Hepatocyte (in vitro differentiated cells): ENCODE measurements around the gene HES5. TPM values are rescaled to one million over a fixed set of nuclear protein-coding genes. Genes with fewer than 3 reads are reported as not detected.
A peak's percentile ranks its signal among the peaks of the same experiment; 100 is the strongest.

Experiments
- DNase-seq: peaks from one replicate; pipeline ENCODE4 v3.0.0-alpha.2; 2016; ENCODE audit warnings: low spot score
- H2AFZ ChIP-seq: fragments of 200-600 bp; sonication (generic); 2 replicates; pipeline ENCODE4 v1.6.0; 2016; ENCODE audit warnings: antibody characterized with exemption, mild to moderate bottlenecking
- H3K27ac ChIP-seq: fragments of 200-600 bp; sonication (generic); 2 replicates; pipeline ENCODE4 v1.5.1; 2016; ENCODE audit warnings: mild to moderate bottlenecking
- H3K27me3 ChIP-seq: fragments of 200-600 bp; sonication (generic); 2 replicates; pipeline ENCODE4 v1.6.1; 2016
- H3K36me3 ChIP-seq: fragments of 200-600 bp; sonication (generic); replicated peaks from 2 replicates; pipeline ENCODE4 v1.5.1; 2016; ENCODE audit warnings: low read depth; ENCODE audit not compliant: insufficient read depth
- H3K4me1 ChIP-seq: fragments of 200-600 bp; sonication (generic); 2 replicates; pipeline ENCODE4 v1.5.1; 2016; ENCODE audit warnings: mild to moderate bottlenecking, moderate library complexity; ENCODE audit not compliant: insufficient read depth
- H3K4me2 ChIP-seq: fragments of 200-600 bp; sonication (generic); 2 replicates; pipeline ENCODE4 v1.6.0; 2016
- H3K4me3 ChIP-seq: fragments of 200-600 bp; sonication (generic); 2 replicates; pipeline ENCODE4 v1.5.1; 2016; ENCODE audit warnings: mild to moderate bottlenecking
- H3K79me2 ChIP-seq: fragments of 200-600 bp; sonication (generic); 2 replicates; pipeline ENCODE4 v1.6.0; 2017; ENCODE audit warnings: mild to moderate bottlenecking
- H3K9me2 ChIP-seq: fragments of 200-600 bp; sonication (generic); replicated peaks from 2 replicates; pipeline ENCODE4 v1.6.0; 2017; ENCODE audit warnings: mild to moderate bottlenecking; ENCODE audit not compliant: insufficient read depth
- H3K9me3 ChIP-seq: fragments of 200-600 bp; sonication (generic); 2 replicates; pipeline ENCODE4 v1.5.1; 2016; ENCODE audit warnings: low read depth, mild to moderate bottlenecking
- H4K20me1 ChIP-seq: fragments of 200-600 bp; sonication (generic); 2 replicates; pipeline ENCODE4 v1.6.0; 2016; ENCODE audit warnings: mild to moderate bottlenecking; ENCODE audit not compliant: insufficient read depth, poor library complexity, severe bottlenecking
- CTCF ChIP-seq: fragments of 200-600 bp; sonication (generic); IDR thresholded peaks from 2 replicates; pipeline ENCODE4 v1.5.1; 2016; ENCODE audit warnings: antibody characterized with exemption, mild to moderate bottlenecking; ENCODE audit not compliant: poor library complexity
- EZH2 ChIP-seq: fragments of 200-600 bp; sonication (generic); IDR thresholded peaks from 2 replicates; pipeline ENCODE4 v1.6.1; 2016; ENCODE audit warnings: antibody characterized with exemption, mild to moderate bottlenecking, borderline replicate concordance
- EZH2phosphoT487 ChIP-seq: fragments of 200-600 bp; sonication (generic); IDR thresholded peaks from one replicate; pipeline ENCODE4 v1.6.1; 2018; ENCODE audit warnings: antibody characterized with exemption, mild to moderate bottlenecking, low read depth, moderate library complexity; ENCODE audit not compliant: unreplicated experiment, severe bottlenecking
- WGBS: methylation state at CpG from one replicate; pipeline ENCODE4 v1.1.6; 2016; ENCODE audit warnings: low lambda C conversion rate; ENCODE audit errors: missing lambda C conversion rate; 5-methylcytosine and 5-hydroxymethylcytosine counted together
- polyA plus RNA-seq: library from polyadenylated mRNA; unstranded; fragments of >200 nt; fragmentation: Nextera tagmentation; extraction: Ambion mirVana; gene quantifications from 2 replicates; pipeline ENCODE4 v1.2.1, GENCODE V29; 2016
- total RNA-seq: library from RNA; depleted of rRNA; stranded (reverse); fragments of >200 nt; gene quantifications from 2 replicates; pipeline ENCODE4 v1.2.3, GENCODE V29; 2014

The HES5 gene
- total and polyA plus RNA-seq, 2 experiments from 2014 or later, result 1.0 TPM; not detected in 1

GRCh38 chr1:2526824-2527555, 3.1 kb downstream of the HES5 start:
- Histone ChIP-seq H3K4me2 (peak overlapping the region; percentile 79), H3K9me3 (no peaks in the 10 kb centered on the region), H3K4me1 (peaks cover 27% of the 10 kb centered on the region), H3K36me3 (no peaks in the 10 kb centered on the region), H3K79me2 (peaks cover 40% of the 10 kb centered on the region), H3K27me3 (peaks cover 35% of the 10 kb centered on the region), H3K4me3 (peak overlapping the region; percentile 11), H3K9me2 (no peaks in the 10 kb centered on the region), H3K27ac (no peak overlapping the region), H4K20me1 (peaks cover 39% of the 10 kb centered on the region), H2AFZ (no peak overlapping the region)
- 41% methylated on average over 19 of the region's 20 CpGs for WGBS
- DNase-seq, result peak; percentile 71
- no peak for TF ChIP-seq CTCF

GRCh38 chr1:2525920-2526823, 3.9 kb downstream of the HES5 start, which contains the start of gene PANK4:
Gene PANK4 (minus strand): TSS chr1:2526596. CDS start chr1:2526587, 9 bp downstream.
- peak within 1 kb of the TSS; percentile 99 for H3K4me2 ChIP-seq
- TF ChIP-seq EZH2phosphoT487, result no peak
- no peak for TF ChIP-seq CTCF
- no peak for TF ChIP-seq EZH2
- no peaks in the 10 kb centered on the region for H3K9me2 ChIP-seq
- no peaks in the 10 kb centered on the region for H3K36me3 ChIP-seq
- peak within 1 kb of the TSS; percentile 97 for H3K4me3 ChIP-seq
- WGBS, result under 1% methylated on average over 68 of the region's 107 CpGs
- DNase-seq, result peak; percentile 98
- H3K27me3 ChIP-seq, result peaks cover 26% of the 10 kb centered on the region
- peak within 1 kb of the TSS; percentile 60 for H2AFZ ChIP-seq
- H3K27ac ChIP-seq, result peak within 1 kb of the TSS; percentile 48
- H3K79me2 ChIP-seq, result peaks cover 46% of the 10 kb centered on the region
- peaks cover 27% of the 10 kb centered on the region for H3K4me1 ChIP-seq
- H4K20me1 ChIP-seq, result peaks cover 45% of the 10 kb centered on the region
- H3K9me3 ChIP-seq, result no peaks in the 10 kb centered on the region

GRCh38 chr1:2525572-2525919, 4.5 kb downstream of the HES5 start:
- no peak for TF ChIP-seq EZH2phosphoT487
- TF ChIP-seq EZH2, result no peak
- TF ChIP-seq CTCF, result no peak
- DNase-seq, result no peak
- H3K79me2 ChIP-seq, result peaks cover 47% of the 10 kb centered on the region
- peak overlapping the region; percentile 99 for H3K4me2 ChIP-seq
- peak overlapping the region; percentile 48 for H3K27ac ChIP-seq
- H3K4me3 ChIP-seq, result peak overlapping the region; percentile 97
- peak overlapping the region; percentile 60 for H2AFZ ChIP-seq
- H4K20me1 ChIP-seq, result peaks cover 51% of the 10 kb centered on the region
- peaks cover 20% of the 10 kb centered on the region for H3K27me3 ChIP-seq
- WGBS, result 8% methylated on average over 20 of the region's 20 CpGs
- H3K4me1 ChIP-seq, result peaks cover 27% of the 10 kb centered on the region
- H3K36me3 ChIP-seq, result no peaks in the 10 kb centered on the region
- H3K9me3 ChIP-seq, result no peaks in the 10 kb centered on the region
- no peaks in the 10 kb centered on the region for H3K9me2 ChIP-seq
